Measurements from ENCODE around the gene TEX14.

DNA sequence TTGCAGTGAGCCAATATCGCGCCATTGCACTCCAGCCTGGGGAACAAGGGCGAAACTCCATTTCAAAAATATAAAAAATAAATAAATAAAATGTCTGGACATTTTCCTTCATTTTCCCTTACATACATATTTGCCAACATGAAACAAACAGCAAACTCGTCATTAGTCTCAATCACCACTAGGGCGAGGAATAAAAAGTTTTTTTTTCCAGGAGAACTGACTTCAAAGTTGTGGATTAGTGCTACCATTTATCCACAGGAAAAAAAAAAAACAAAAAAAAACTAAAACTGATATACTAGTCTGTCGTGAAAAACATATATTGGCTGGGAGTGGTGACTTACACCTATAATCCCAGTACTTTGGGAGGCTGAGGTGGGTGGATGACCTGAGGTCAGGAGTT is 100.4 kb downstream of the TEX14 start:
- TF ChIP-seq, protein P1, sequence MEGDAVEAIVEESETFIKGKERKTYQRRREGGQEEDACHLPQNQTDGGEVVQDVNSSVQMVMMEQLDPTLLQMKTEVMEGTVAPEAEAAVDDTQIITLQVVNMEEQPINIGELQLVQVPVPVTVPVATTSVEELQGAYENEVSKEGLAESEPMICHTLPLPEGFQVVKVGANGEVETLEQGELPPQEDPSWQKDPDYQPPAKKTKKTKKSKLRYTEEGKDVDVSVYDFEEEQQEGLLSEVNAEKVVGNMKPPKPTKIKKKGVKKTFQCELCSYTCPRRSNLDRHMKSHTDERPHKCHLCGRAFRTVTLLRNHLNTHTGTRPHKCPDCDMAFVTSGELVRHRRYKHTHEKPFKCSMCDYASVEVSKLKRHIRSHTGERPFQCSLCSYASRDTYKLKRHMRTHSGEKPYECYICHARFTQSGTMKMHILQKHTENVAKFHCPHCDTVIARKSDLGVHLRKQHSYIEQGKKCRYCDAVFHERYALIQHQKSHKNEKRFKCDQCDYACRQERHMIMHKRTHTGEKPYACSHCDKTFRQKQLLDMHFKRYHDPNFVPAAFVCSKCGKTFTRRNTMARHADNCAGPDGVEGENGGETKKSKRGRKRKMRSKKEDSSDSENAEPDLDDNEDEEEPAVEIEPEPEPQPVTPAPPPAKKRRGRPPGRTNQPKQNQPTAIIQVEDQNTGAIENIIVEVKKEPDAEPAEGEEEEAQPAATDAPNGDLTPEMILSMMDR (IDR thresholded peaks at IDR 0.05; ENCODE audit: insufficient read depth, low read length, poor library complexity, severe bottlenecking), result no peak
- no peak for TF ChIP-seq EZH2phosphoT487 (conservative IDR thresholded peaks at IDR 0.05; ENCODE audit: low read length)

Data from SU-DHL-6 (cell line).